Umbilical cord (tissue), 2 donors: ENCODE results near the gene PSKH1. TPM values are rescaled to one million over a fixed set of nuclear protein-coding genes. Genes with fewer than 3 reads are reported as not detected.
"Not testable (repeated sequence)": the region's sequence is repeated elsewhere in the genome, so short reads cannot be mapped to it uniquely, and the experiment has no call there.

Experiments used
- DNase-seq: peaks from one replicate; pipeline ENCODE4 v3.0.0-alpha.2; 2015; ENCODE audit warnings: low spot score
- total RNA-seq: library from RNA; depleted of rRNA; stranded (reverse); fragments of >200 nt; gene quantifications from one replicate; pipeline ENCODE4 v1.2.3, GENCODE V29; 2014; ENCODE audit warnings: low replicate concordance; ENCODE audit not compliant: insufficient read depth

Gene PSKH1
- total RNA-seq, 1 donor from 2014 or later = 11.3 TPM

GRCh38 chr16:67886387-67886786 is 6.7 kb upstream of the PSKH1 start:
- no peak for DNase-seq

- peak; percentile 61 for DNase-seq
These were observed 4.7 kb upstream of the PSKH1 start for GRCh38 chr16:67888331-67888730.

- DNase-seq = no peak
These were observed 679 bp upstream of the PSKH1 start for GRCh38 chr16:67892375-67892774.

GRCh38 chr16:67893743-67894399 is 817 bp downstream of the PSKH1 start:
- no peak for DNase-seq

GRCh38 chr16:67897231-67897630 is 4.2 kb downstream of the PSKH1 start:
- DNase-seq = peak; percentile 50

GRCh38 chr16:67901734-67902133 is 8.7 kb downstream of the PSKH1 start:
- no peak for DNase-seq

- DNase-seq = no peak
These were observed 9.8 kb downstream of the PSKH1 start for GRCh38 chr16:67902831-67903230.

- no peak for DNase-seq
These were observed 14.5 kb downstream of the PSKH1 start for GRCh38 chr16:67907397-67908180.

GRCh38 chr16:67909056-67909742 is 16.1 kb downstream of the PSKH1 start:
- DNase-seq = no peak

- DNase-seq = peak; percentile 87
These were observed 17.1 kb downstream of the PSKH1 start for GRCh38 chr16:67910158-67910557.

- DNase-seq = no peak
These were observed 21.9 kb downstream of the PSKH1 start for GRCh38 chr16:67914758-67915495.

GRCh38 chr16:67915496-67915769 is 22.4 kb downstream of the PSKH1 start:
- not testable (repeated sequence) for DNase-seq

GRCh38 chr16:67915831-67916723 is 23.0 kb downstream of the PSKH1 start:
- DNase-seq = no peak

- no peak for DNase-seq
These were observed 24.2 kb downstream of the PSKH1 start for GRCh38 chr16:67917140-67917851.

- DNase-seq = no peak
These were observed 24.8 kb downstream of the PSKH1 start for GRCh38 chr16:67917852-67918236.

GRCh38 chr16:67919622-67920221 is 26.7 kb downstream of the PSKH1 start:
- DNase-seq = no peak

- peak; percentile 53 for DNase-seq
These were observed 29.2 kb downstream of the PSKH1 start for GRCh38 chr16:67922221-67922620.

GRCh38 chr16:67922740-67923139 is 29.7 kb downstream of the PSKH1 start:
- DNase-seq = no peak

- DNase-seq = no peak
These were observed 30.5 kb downstream of the PSKH1 start for GRCh38 chr16:67923414-67924116.
